Right cardiac atrium (tissue), 5 donors: ENCODE measurements around the gene ACTR1A. TPM values are rescaled to one million over a fixed set of nuclear protein-coding genes. Genes with fewer than 3 reads are reported as not detected.

Experiments used
- ATAC-seq, 2 donors: fragments of 200-7000 bp; cut with Tn5 transposase; one replicate each; pipeline versions ENCODE4 v1.8.0 to v1.9.1; 2020; ENCODE audit warnings: moderate library complexity in 2 of 2, mild to moderate bottlenecking in 1 of 2
- DNase-seq, 3 donors: peaks; one replicate each; pipeline ENCODE4 v3.0.0-alpha.2; 2020
- H3K27ac ChIP-seq: one replicate; pipeline ENCODE4 v1.5.1; 2013; ENCODE audit warnings: mild to moderate bottlenecking, low read length, control low read depth, moderate library complexity
- H3K27me3 ChIP-seq: one replicate; pipeline ENCODE4 v1.6.1; 2013; ENCODE audit not compliant: control insufficient read depth, insufficient read depth
- H3K4me1 ChIP-seq: one replicate; pipeline ENCODE4 v1.6.1; 2013; ENCODE audit warnings: low read length; ENCODE audit not compliant: control insufficient read depth, insufficient read depth
- H3K4me3 ChIP-seq: one replicate; pipeline ENCODE4 v1.5.1; 2013; ENCODE audit warnings: low read length, control low read depth
- H3K9me3 ChIP-seq: one replicate; pipeline ENCODE4 v1.6.1; 2013; ENCODE audit warnings: low read length; ENCODE audit not compliant: control insufficient read depth
- WGBS: extraction: QIAGEN DNeasy Blood & Tissue Kit; methylation state at CpG from one replicate; pipeline ENCODE4 v1.1.7; 2013; 5-methylcytosine and 5-hydroxymethylcytosine counted together
- intact Hi-C, 4 donors: fragments of 100-400 bp; cut with DNase I; formaldehyde crosslinking; loops; one replicate each; pipeline versions ENCODE4 v1.11.0 to v1.14.0; 2022 to 2023
- polyA plus RNA-seq: library from polyadenylated mRNA; stranded (reverse); fragments of 200-250 nt; gene quantifications from one replicate; pipeline ENCODE4 v1.2.3, GENCODE V29; 2013
- total RNA-seq, 4 donors: library from RNA; stranded (reverse); fragmentation: NEBNext Ultra II Directional; extraction: Animal tissue kit (Norgen Biotek cat#: 25700); gene quantifications; one replicate each; pipeline ENCODE4 v1.2.1, GENCODE V29; 2021
- donor health status: healthy with polysubstance abuse.
- donor health status: DM: no; HTN: yes; CAD: no.
- donor health status: DM: no; HTN: no; CAD: no.
- donor health status: DM: no; HTN: yes; CAD: no; lungs with severe emphysema.
- donor health status: DM: yes; HTN: yes; CAD: no.

ACTR1A gene
- total and polyA plus RNA-seq, 5 donors = 100 to 108 (median 106) TPM

DNA sequence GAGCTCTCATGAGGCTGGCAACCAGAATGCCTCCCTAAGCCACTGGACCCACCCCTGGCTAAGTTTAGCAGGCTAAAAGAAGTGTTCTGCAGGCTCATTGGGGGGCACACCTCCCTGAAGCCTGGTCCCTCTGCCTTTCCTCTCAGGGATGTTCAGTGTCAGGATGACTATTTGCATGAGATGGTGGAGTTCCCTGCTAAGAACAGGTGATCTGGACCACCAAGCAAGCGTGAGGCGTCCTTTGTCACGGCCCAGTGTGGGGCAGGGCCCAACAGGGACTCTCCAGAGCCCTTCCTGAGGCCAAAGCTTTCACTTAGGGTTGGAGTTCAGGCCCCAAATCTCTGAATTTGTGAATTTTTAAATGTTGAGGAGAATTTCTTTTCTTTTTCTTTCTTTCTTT is 13.2 kb upstream of the ACTR1A start:
- Histone ChIP-seq H3K4me1 (no peaks in the 10 kb centered on the region), H3K27me3 (no peaks in the 10 kb centered on the region), H3K27ac (no peak overlapping the region), H3K9me3 (no peaks in the 10 kb centered on the region), H3K4me3 (no peak overlapping the region)
- 93% methylated on average over 3 of the region's 3 CpGs for WGBS
- no peak for DNase-seq
- no peak for ATAC-seq
- intact Hi-C loops = loop anchor here in 1 of 4 donors (10.0 kb wide), 1 partner anchor 49 kb away; no protein-coding TSS in a partner anchor

DNA sequence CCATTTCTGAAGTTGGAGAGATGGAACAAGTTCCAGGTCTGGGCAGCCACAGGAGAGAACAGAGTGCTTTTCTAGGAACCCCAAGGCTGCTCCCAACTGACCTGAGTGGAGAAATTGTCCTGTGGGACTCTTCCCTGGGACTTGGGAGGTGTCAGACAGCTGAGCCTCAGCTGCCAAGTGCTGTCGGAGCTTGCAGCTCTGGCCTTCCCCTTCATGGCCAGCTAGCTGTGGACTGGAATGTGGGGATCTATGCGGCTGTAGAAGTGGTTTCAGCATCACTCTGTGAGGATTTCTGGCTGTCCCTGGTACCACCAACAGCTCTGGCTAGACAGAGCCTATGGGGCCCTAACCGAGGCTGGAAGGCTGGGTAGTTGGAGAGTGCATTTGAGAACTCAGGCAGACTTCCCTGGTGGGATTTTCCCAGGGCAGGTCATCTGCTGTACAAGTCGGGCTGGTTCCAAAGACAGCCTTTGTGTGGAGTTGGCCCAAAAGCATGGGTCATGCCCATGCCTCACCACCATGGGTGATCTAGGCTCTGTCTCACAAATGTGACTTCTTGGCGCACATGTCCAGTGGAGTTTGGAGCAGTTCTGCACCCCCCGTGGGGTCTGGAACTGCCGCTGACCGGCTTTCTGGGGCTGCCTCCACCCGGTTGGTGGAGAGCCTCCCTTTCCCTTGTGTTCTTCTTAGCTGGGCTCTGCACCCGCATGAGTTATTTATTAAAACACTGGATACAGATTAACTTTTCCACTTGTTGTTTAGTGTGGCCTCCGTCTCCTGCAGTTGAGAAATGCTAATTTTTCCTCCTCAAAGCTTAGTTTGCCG is 12.2 kb upstream of the ACTR1A start:
- intact Hi-C loops = loop anchor here in 1 of 4 donors (10.0 kb wide), 1 partner anchor 50 kb away; no protein-coding TSS in a partner anchor
- Histone ChIP-seq H3K4me3 (no peak overlapping the region), H3K27ac (no peak overlapping the region), H3K9me3 (no peaks in the 10 kb centered on the region), H3K27me3 (no peaks in the 10 kb centered on the region), H3K4me1 (no peaks in the 10 kb centered on the region)
- DNase-seq (no peak), ATAC-seq (peak; percentile 55 to 64)
- WGBS = 75% methylated on average over 12 of the region's 12 CpGs

DNA sequence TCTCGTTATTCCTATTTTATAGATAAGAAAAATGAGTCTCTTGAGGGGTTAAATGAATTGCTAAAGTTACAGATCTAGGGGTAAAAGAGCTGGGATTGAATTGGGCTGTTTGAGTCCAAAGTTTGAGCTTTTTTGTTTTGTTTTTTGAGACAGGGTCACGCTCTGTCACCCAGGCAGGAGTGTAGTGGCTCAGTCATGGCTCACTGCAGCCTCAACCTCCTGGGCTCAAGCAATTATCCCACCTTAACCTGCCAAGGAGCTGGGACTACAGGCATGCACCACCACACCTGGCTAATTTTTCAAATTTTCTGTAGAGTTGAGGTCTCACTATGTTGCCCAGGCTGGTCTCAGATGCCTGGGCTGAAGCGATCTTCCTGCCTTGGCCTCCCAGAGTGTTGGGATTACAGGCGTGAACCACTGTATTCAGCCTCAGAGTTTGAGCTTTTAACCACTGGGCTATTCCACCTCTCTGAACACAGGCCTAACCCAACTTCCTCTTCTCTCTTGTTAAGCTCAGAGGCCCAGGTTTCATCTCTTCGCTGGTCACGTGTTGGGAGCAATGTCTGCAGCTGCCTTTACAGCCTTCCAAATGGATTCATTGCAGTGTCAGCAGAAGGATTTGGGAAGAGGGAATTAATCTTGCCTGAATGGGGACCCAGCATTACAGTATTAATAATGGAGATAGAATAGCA is 9.2 kb upstream of the ACTR1A start:
- H3K4me3 ChIP-seq = no peak overlapping the region
- peaks cover 3% of the 10 kb centered on the region for H3K4me1 ChIP-seq
- intact Hi-C loops = loop anchor here in 1 of 4 donors (10.0 kb wide), 1 partner anchor 53 kb away; no protein-coding TSS in a partner anchor
- H3K27me3 ChIP-seq = no peaks in the 10 kb centered on the region
- ATAC-seq (no peak), DNase-seq (no peak)
- no peak overlapping the region for H3K27ac ChIP-seq
- H3K9me3 ChIP-seq = no peaks in the 10 kb centered on the region
- 87% methylated on average over 6 of the region's 6 CpGs for WGBS

DNA sequence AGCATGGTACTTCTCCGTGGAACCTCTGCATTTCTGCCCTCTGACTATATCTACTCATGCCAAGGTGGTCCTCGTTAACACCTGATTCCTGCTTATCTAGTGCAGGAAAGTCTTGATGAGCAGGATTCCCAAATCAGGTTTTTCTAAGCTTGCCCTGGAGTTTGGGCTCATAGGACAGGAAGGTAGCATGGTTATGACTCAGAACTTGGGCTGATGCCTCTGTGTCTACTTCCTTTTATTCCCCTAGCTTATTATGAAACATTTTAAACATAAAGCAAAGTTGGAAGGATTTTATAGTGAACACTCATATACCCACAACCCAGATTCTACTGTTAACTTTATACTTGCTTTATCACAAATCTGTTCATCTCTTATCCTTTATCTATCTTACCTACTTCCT is 6.9 kb upstream of the ACTR1A start:
- intact Hi-C loops = loop anchor here in 3 of 4 donors (5.0 kb wide), 2 partner anchors 73 to 78 kb away; no protein-coding TSS in a partner anchor
- WGBS = 60% methylated on average over 2 of the region's 2 CpGs
- no peak overlapping the region for H3K27ac ChIP-seq

DNA sequence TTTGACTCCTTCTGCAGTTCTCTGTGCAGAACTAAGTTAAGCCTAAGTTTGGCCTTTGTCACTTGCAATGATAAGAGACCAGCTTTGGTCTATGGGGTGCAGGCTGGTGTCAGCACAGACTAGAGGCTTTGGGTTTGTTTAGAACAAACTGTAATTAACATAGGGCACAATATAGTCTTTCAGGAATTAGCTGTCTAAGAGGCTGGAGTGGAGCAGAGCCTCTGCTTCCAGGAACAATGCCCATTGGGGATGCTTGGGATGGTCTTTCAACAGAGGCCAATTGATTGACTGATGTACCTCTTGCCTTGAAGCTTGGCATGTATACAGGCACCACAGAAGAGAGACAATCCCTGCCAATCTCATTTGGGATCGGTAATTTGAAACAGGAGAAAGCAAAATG is 6.0 kb upstream of the ACTR1A start:
- Histone ChIP-seq H3K27ac (no peak overlapping the region), H3K4me3 (no peak overlapping the region), H3K4me1 (peaks cover 7% of the 10 kb centered on the region), H3K9me3 (no peaks in the 10 kb centered on the region), H3K27me3 (no peaks in the 10 kb centered on the region)
- 86% methylated on average over 1 of the region's 1 CpG for WGBS
- intact Hi-C loops = loop anchor here in 3 of 4 donors (5.0 kb wide), 2 partner anchors 74 to 79 kb away; no protein-coding TSS in a partner anchor
- DNase-seq = no peak
- no peak for ATAC-seq

More for the DNA sequence above, 6.9 kb upstream of the ACTR1A start:
- ATAC-seq (no peak), DNase-seq (no peak)
- H3K27me3 ChIP-seq = no peaks in the 10 kb centered on the region
- H3K9me3 ChIP-seq = no peaks in the 10 kb centered on the region
- H3K4me1 ChIP-seq = peaks cover 7% of the 10 kb centered on the region
- no peak overlapping the region for H3K4me3 ChIP-seq

DNA sequence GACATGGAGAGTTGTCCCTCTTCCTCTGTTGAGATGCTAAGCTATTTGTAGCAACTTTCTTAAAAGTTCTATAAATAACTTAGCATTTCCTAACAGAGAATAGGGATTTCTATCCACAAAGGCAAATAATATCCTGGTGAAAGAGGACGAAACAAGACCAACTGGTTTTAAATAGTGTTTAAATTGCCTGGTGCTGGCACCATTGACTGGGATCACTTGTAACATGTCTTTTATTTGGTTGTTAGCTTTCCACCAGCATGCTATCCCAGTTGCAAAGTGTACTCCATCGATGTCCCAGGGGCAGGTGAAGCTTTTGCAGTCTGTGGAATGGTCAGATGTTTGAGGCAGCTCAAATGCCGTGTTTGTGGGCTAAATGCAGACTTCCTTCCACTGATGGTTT is 5.0 kb upstream of the ACTR1A start:
- Histone ChIP-seq H3K4me1 (peaks cover 7% of the 10 kb centered on the region), H3K27me3 (no peaks in the 10 kb centered on the region), H3K4me3 (no peak overlapping the region), H3K9me3 (no peaks in the 10 kb centered on the region), H3K27ac (no peak overlapping the region)
- ATAC-seq (no peak), DNase-seq (no peak)
- intact Hi-C loops = loop anchor here in 3 of 4 donors (5.0 kb wide), 2 partner anchors 75 to 80 kb away; no protein-coding TSS in a partner anchor
- WGBS = 60% methylated on average over 3 of the region's 3 CpGs

DNA sequence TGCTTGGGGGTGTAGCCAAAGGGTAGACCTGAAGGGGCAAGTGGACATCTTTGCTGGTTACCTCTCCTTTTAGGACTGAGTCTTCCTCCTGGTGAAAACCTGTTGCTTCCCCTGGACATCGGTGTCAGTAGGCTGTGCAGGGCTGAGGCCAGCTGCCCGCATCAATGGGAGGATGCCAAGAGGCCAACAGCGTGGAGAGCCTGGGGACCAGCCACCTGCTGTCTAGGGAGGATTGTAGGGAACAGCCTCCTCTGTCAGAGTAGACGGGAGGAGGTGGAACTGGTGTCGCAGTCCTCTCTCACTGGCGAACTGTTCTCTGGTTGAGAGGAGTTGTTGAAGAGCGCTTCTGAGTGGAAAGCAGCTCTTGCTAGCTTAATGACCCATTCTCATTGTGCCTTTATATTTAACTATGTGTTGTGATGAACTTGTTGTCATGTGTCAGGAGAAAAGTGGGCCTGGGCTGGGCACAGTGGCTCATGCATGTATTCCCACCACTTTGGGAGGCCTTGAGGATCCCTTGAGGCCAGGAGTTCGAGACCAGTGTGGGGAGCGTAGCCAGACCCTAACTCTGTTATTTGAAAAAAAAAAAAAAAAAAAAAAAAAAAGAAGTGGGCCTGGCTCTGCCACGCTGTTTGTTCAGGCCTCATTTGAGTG is 3.1 kb upstream of the ACTR1A start:
- Histone ChIP-seq H3K27me3 (no peaks in the 10 kb centered on the region), H3K9me3 (no peaks in the 10 kb centered on the region), H3K4me3 (no peak overlapping the region), H3K4me1 (peaks cover 7% of the 10 kb centered on the region), H3K27ac (no peak overlapping the region)
- ATAC-seq = no peak
- no peak for DNase-seq
- 69% methylated on average over 10 of the region's 10 CpGs for WGBS
- intact Hi-C loops = loop anchor here in 3 of 4 donors (5.0 kb wide), 2 partner anchors 77 to 82 kb away; no protein-coding TSS in a partner anchor

DNA sequence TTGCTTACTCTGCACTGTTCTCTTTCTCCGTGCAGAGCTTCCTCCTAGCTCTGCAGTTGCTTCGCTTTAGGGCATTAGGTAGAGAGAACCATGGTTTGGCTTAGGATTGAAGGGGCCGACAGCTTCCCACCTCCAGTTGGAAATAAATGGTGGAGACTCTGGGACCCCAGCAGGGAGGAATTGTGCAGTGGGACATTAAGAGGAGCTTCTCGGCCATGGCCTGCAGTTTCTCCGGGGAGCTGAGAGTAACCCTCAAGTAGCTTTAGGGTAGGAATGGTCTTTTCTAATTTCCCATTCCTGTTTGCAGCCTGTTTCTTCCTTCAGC is 2.4 kb upstream of the ACTR1A start:
- Histone ChIP-seq H3K9me3 (no peaks in the 10 kb centered on the region), H3K4me1 (peaks cover 7% of the 10 kb centered on the region), H3K4me3 (peak overlapping the region; percentile 88), H3K27me3 (no peaks in the 10 kb centered on the region), H3K27ac (no peak overlapping the region)
- DNase-seq = no peak
- WGBS = 7% methylated on average over 5 of the region's 5 CpGs
- intact Hi-C loops = loop anchor here (5.0 kb wide), 2 partner anchors 77 to 82 kb away; no protein-coding TSS in a partner anchor
- ATAC-seq = no peak

DNA sequence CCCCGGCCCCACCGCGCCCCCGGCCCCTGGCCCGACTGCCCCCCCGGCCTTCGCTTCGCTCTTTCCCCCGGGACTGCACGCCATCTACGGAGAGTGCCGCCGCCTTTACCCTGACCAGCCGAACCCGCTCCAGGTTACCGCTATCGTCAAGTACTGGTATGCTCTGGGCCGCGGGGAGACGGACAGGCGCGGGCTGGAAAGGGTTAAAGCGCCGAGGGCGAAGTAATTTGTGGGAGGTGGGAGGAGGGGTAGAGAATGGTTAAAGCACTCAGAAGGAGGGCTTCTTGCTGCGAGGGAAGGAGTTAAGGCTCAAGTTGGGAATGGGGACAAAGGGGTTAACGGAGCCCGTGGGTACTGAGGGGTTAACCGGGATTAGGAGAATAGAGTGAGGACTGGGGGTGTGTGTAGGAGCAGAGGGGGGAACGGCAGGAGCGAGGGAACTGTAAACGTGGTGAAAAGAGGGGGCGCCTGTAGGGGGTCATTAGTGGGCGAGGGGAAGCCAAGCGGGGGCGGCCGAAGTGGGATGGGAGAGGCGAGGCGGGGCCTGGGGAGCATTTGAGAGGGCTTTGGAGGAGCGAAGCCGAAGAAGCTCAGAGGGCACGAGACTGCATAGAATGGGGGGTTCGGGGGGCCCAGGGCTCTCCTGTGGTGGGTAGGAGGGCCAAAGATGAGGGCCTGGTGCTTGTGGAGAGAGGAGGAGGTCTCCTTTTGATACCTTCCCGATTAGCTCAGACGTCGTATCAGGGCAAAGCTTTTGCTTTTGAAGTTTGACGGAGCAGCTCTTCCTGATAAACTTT is 1.9 kb upstream of the ACTR1A start:
- no peaks in the 10 kb centered on the region for H3K9me3 ChIP-seq
- WGBS = under 1% methylated on average over 47 of the region's 47 CpGs
- H3K27me3 ChIP-seq = no peaks in the 10 kb centered on the region
- DNase-seq (peak; percentile 51 to 78 (median 75)), ATAC-seq (no peak)
- peak overlapping the region; percentile 69 for H3K27ac ChIP-seq
- intact Hi-C loops = loop anchor here in 1 of 4 donors (5.0 kb wide), 1 partner anchor 78 kb away; no protein-coding TSS in a partner anchor
- H3K4me1 ChIP-seq = peaks cover 7% of the 10 kb centered on the region
- peak overlapping the region; percentile 88 for H3K4me3 ChIP-seq
